Measurements from ENCODE around the gene AP5S1. TPM values are rescaled to one million over a fixed set of nuclear protein-coding genes. Genes with fewer than 3 reads are reported as not detected.

The AP5S1 gene
- total RNA-seq, 2 experiments from 2014 or later: 6.0 TPM

DNA sequence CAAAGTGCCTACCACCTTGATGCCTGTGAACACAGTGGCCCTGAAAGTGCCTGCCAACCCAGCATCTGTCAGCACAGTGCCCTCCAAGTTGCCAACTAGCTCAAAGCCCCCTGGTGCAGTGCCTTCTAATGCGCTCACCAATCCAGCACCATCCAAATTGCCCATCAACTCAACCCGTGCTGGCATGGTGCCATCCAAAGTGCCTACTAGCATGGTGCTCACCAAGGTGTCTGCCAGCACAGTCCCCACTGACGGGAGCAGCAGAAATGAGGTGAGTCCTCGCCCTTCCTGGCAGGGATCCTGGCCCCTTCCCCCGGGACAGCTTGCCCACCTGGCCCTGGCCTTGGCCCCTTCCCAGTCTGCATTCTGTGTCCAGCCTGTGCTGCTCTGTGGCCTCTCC, 44.2 kb downstream of the AP5S1 start:
- CTCF ChIA-PET: no interaction called here
- peaks cover 59% of the 10 kb centered on the region for H3K36me3 ChIP-seq (ENCODE audit: insufficient read depth, low read length)
- no peaks in the 10 kb centered on the region for H3K27me3 ChIP-seq (ENCODE audit: control insufficient read depth in 1 of 2, insufficient read depth in 2 of 2, low read length in 2 of 2)
- H3K9me3 Mint-ChIP-seq: no peaks in the 10 kb centered on the region
- no peaks in the 10 kb centered on the region for H3K4me1 ChIP-seq (ENCODE audit: insufficient read depth, low read length)
- no peak overlapping the region for H3K27ac Mint-ChIP-seq
- POLR2A ChIA-PET: no interaction called here
- H3K4me3 Mint-ChIP-seq: no peak overlapping the region
- H3K36me3 Mint-ChIP-seq (ENCODE audit: low read depth): peaks cover 67% of the 10 kb centered on the region
- H3K4me1 Mint-ChIP-seq (ENCODE audit: low read depth): peaks cover 4% of the 10 kb centered on the region
- H3K4me3 ChIP-seq (ENCODE audit: low read length): no peak overlapping the region
- intact Hi-C loops (cut with DNase I, micrococcal nuclease): no loop called here
- no peak overlapping the region for H3K27ac ChIP-seq (ENCODE audit: low read depth in 1 of 2, low read length in 2 of 2)
- TF ChIP-seq, protein P1, sequence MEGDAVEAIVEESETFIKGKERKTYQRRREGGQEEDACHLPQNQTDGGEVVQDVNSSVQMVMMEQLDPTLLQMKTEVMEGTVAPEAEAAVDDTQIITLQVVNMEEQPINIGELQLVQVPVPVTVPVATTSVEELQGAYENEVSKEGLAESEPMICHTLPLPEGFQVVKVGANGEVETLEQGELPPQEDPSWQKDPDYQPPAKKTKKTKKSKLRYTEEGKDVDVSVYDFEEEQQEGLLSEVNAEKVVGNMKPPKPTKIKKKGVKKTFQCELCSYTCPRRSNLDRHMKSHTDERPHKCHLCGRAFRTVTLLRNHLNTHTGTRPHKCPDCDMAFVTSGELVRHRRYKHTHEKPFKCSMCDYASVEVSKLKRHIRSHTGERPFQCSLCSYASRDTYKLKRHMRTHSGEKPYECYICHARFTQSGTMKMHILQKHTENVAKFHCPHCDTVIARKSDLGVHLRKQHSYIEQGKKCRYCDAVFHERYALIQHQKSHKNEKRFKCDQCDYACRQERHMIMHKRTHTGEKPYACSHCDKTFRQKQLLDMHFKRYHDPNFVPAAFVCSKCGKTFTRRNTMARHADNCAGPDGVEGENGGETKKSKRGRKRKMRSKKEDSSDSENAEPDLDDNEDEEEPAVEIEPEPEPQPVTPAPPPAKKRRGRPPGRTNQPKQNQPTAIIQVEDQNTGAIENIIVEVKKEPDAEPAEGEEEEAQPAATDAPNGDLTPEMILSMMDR (IDR thresholded peaks at IDR 0.05): no peak
- peaks cover 0 to 5% of the 10 kb centered on the region in 2 experiments for H3K9me3 ChIP-seq (ENCODE audit: control insufficient read depth in 1 of 2, insufficient read depth in 1 of 2, low read length in 2 of 2)
- no peaks in the 10 kb centered on the region for H3K27me3 Mint-ChIP-seq
- DNase-seq (no peak), ATAC-seq (ENCODE audit: poor library complexity) (no peak)

DNA sequence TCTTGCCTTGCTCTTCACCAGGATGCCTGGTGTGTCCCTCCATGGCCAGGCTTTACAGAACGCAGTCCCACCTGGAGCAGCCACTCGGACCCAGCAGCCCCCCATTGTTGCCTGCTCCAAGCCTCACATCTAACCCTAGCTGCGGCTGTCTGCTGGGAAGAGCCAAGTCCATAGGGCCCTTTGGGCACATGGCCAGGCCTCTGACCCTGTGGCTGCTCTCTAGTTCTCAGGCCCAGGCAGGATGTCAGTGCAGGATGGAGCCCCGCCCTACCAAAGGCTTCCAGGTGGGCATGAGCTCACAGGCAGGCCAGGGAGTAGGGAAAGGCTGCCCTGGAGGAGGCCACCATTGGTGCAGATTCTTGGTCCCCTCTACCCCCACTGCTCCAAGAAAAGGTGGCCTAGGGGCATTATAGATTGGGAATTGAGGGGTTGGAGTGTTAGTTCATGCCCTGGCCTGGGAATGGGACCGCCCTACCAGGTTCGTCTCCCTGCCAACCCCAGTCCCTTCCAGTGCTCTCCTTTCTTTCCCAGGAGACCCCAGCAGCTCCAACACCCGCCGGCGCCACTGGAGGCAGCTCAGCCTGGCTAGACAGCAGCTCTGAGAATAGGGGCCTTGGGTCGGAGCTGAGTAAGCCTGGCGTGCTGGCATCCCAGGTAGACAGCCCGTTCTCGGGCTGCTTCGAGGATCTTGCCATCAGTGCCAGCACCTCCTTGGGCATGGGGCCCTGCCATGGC, 45.0 kb downstream of the AP5S1 start:
- H3K9me3 Mint-ChIP-seq: no peaks in the 10 kb centered on the region
- no peaks in the 10 kb centered on the region for H3K4me1 ChIP-seq (ENCODE audit: insufficient read depth, low read length)
- peaks cover 59% of the 10 kb centered on the region for H3K36me3 ChIP-seq (ENCODE audit: insufficient read depth, low read length)
- ChIA-PET CTCF (no interaction called here), POLR2A (no interaction called here)
- no peak for DNase-seq
- TF ChIP-seq, protein P1 (IDR thresholded peaks at IDR 0.05): no peak
- no peak overlapping the region for H3K4me3 Mint-ChIP-seq
- H3K27me3 ChIP-seq (ENCODE audit: control insufficient read depth in 1 of 2, insufficient read depth in 2 of 2, low read length in 2 of 2): no peaks in the 10 kb centered on the region
- intact Hi-C loops (cut with DNase I, micrococcal nuclease): no loop called here
- ATAC-seq (ENCODE audit: poor library complexity): no peak
- no peak overlapping the region for H3K27ac Mint-ChIP-seq
- no peaks in the 10 kb centered on the region for H3K27me3 Mint-ChIP-seq
- H3K27ac ChIP-seq (ENCODE audit: low read depth in 1 of 2, low read length in 2 of 2): no peak overlapping the region
- H3K9me3 ChIP-seq (ENCODE audit: control insufficient read depth in 1 of 2, insufficient read depth in 1 of 2, low read length in 2 of 2): peaks cover 0 to 5% of the 10 kb centered on the region in 2 experiments
- peaks cover 67% of the 10 kb centered on the region for H3K36me3 Mint-ChIP-seq (ENCODE audit: low read depth)
- peaks cover 4% of the 10 kb centered on the region for H3K4me1 Mint-ChIP-seq (ENCODE audit: low read depth)
- no peak overlapping the region for H3K4me3 ChIP-seq (ENCODE audit: low read length)

DNA sequence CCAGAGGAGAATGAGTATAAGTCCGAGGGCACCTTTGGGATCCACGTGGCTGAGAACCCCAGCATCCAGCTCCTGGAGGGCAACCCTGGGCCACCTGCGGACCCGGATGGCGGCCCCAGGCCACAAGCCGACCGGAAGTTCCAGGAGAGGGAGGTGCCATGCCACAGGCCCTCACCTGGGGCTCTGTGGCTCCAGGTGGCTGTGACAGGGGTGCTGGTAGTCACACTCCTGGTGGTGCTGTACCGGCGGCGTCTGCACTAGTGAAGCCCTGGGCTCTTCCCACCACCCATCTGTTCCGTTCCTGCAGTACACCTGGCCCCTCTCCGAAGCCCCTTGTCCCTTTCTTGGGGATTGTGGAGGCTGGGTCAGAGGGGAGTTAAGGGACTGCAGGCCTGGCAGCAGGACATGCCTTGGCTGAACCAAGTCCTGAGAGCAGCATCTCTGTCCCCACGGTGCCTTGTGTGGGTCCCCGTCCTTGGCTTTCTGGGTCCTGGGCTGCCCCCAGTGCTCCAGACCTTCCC, 45.6 kb downstream of the AP5S1 start:
- ATAC-seq (ENCODE audit: poor library complexity): no peak
- ChIA-PET CTCF (interaction anchor here (0.8 kb wide), 1 partner anchor 11 kb away, joined by 3 read pairs; no protein-coding TSS in a partner anchor), POLR2A (no interaction called here)
- intact Hi-C loops (cut with DNase I, micrococcal nuclease): no loop called here
- H3K36me3 ChIP-seq (ENCODE audit: insufficient read depth, low read length): peaks cover 59% of the 10 kb centered on the region
- no peaks in the 10 kb centered on the region for H3K27me3 ChIP-seq (ENCODE audit: control insufficient read depth in 1 of 2, insufficient read depth in 2 of 2, low read length in 2 of 2)
- H3K27ac Mint-ChIP-seq: no peak overlapping the region
- no peak for DNase-seq
- TF ChIP-seq, protein P1 (IDR thresholded peaks at IDR 0.05): no peak
- H3K27me3 Mint-ChIP-seq: no peaks in the 10 kb centered on the region
- H3K27ac ChIP-seq (ENCODE audit: low read depth in 1 of 2, low read length in 2 of 2): no peak overlapping the region
- peaks cover 66% of the 10 kb centered on the region for H3K36me3 Mint-ChIP-seq (ENCODE audit: low read depth)
- H3K4me3 ChIP-seq (ENCODE audit: low read length): no peak overlapping the region
- no peaks in the 10 kb centered on the region for H3K9me3 Mint-ChIP-seq
- H3K9me3 ChIP-seq (ENCODE audit: control insufficient read depth in 1 of 2, insufficient read depth in 1 of 2, low read length in 2 of 2): peaks cover 0 to 5% of the 10 kb centered on the region in 2 experiments
- peaks cover 4% of the 10 kb centered on the region for H3K4me1 Mint-ChIP-seq (ENCODE audit: low read depth)
- H3K4me1 ChIP-seq (ENCODE audit: insufficient read depth, low read length): no peaks in the 10 kb centered on the region
- no peak overlapping the region for H3K4me3 Mint-ChIP-seq
